AG09319 (cell line): ENCODE measurements around the gene UNC13A.

Experiments
- DNase-seq: peaks from one replicate; pipeline ENCODE4 v3.0.0-alpha.2; 2010; ENCODE audit warnings: low read depth; ENCODE audit errors: extremely low read depth
- CTCF ChIP-seq: IDR thresholded peaks from 2 replicates; pipeline ENCODE4 v1.5.1; 2011; ENCODE audit warnings: low read depth, mild to moderate bottlenecking, inconsistent platforms, low read length, moderate library complexity

UNC13A gene

GRCh38 chr19:17678836-17679235, 9.3 kb downstream of the UNC13A start:
- no peak for DNase-seq
- no peak for TF ChIP-seq CTCF

GRCh38 chr19:17677002-17677401, 11.2 kb downstream of the UNC13A start:
- TF ChIP-seq CTCF: no peak
- no peak for DNase-seq

GRCh38 chr19:17676295-17676694, 11.9 kb downstream of the UNC13A start:
- no peak for DNase-seq
- no peak for TF ChIP-seq CTCF

- DNase-seq: no peak
- TF ChIP-seq CTCF: no peak
These were observed 14.0 kb downstream of the UNC13A start for GRCh38 chr19:17673937-17674799.

DNA sequence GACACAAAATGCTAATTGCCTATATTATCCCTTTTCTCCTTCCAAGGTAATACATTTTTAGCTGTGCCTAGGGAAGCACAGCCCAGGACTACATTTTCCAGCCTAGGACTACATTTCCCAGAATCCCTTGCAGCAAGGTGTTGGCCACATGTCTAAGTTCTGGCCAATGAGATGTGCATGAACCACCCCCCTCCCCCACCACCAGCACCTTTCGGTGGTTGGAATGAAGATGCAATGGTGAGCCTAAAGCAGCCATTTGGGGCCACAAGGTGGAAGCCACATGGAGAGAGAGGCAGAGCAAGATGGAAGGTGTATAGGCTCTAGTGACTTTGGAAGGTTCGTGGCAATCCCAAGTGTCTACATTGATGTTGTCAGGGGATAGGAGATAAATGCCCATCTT, 16.2 kb downstream of the UNC13A start:
- DNase-seq: no peak
- TF ChIP-seq CTCF: no peak

- DNase-seq: no peak
- no peak for TF ChIP-seq CTCF
These were observed 18.7 kb downstream of the UNC13A start for GRCh38 chr19:17669419-17669818.

DNA sequence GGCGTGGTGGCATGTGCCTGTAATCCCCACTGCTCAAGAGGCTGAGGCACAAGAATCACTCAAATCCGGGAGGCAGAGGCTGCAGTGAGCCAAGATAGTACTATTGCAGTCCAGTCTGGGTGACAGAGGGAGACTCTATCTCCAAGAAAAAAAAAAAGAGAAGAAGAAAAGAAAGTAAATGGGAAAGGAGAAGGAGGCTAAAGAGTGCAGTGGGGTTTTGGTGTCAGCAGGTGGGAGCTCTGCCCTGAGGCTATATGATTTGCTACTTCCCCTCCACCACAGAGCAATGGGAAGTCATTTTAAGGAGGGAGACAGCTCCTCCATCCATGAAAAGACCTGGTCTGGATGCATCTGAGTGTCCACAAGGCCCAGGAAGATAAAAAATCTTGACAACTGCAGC, 23.1 kb downstream of the UNC13A start:
- no peak for TF ChIP-seq CTCF
- no peak for DNase-seq
